Measurements from ENCODE around the gene FBXO5.
"Not testable (repeated sequence)": the region's sequence is repeated elsewhere in the genome, so short reads cannot be mapped to it uniquely, and the experiment has no call there.

The FBXO5 gene

GRCh38 chr6:152985300-152985699, 2.5 kb upstream of the FBXO5 start:
- DNase-seq: not testable (repeated sequence)

- DNase-seq: no peak
These were observed 1.7 kb upstream of the FBXO5 start for GRCh38 chr6:152984513-152984872.

- peak; percentile 94 for DNase-seq
These were observed 1.0 kb upstream of the FBXO5 start for GRCh38 chr6:152983637-152984512.

GRCh38 chr6:152981989-152982903, 595 bp downstream of the FBXO5 start:
- no peak for DNase-seq

- DNase-seq: no peak
These were observed 1.6 kb downstream of the FBXO5 start for GRCh38 chr6:152981219-152981618.

GRCh38 chr6:152980656-152981055, 2.2 kb downstream of the FBXO5 start:
- DNase-seq: no peak

GRCh38 chr6:152979116-152979515, 3.7 kb downstream of the FBXO5 start:
- DNase-seq: no peak

GRCh38 chr6:152978058-152978457, 4.8 kb downstream of the FBXO5 start:
- no peak for DNase-seq

GRCh38 chr6:152977556-152977955, 5.3 kb downstream of the FBXO5 start:
- no peak for DNase-seq

GRCh38 chr6:152976749-152977148, 6.1 kb downstream of the FBXO5 start:
- no peak for DNase-seq

GRCh38 chr6:152975204-152975915, 7.5 kb downstream of the FBXO5 start:
- no peak for DNase-seq

GRCh38 chr6:152973916-152974315, 8.9 kb downstream of the FBXO5 start:
- no peak for DNase-seq

GRCh38 chr6:152969688-152970418, 13.0 kb downstream of the FBXO5 start:
- DNase-seq: no peak

GRCh38 chr6:152966168-152966894, 16.5 kb downstream of the FBXO5 start:
- DNase-seq: not testable (repeated sequence)

- DNase-seq: no peak
These were observed 23.5 kb downstream of the FBXO5 start for GRCh38 chr6:152959333-152959732.

- no peak for DNase-seq
These were observed 25.0 kb downstream of the FBXO5 start for GRCh38 chr6:152957796-152958195.

GRCh38 chr6:152954443-152954842, 28.4 kb downstream of the FBXO5 start:
- DNase-seq: no peak

GRCh38 chr6:152952866-152953509, 29.9 kb downstream of the FBXO5 start:
- DNase-seq: no peak

- DNase-seq: no peak
These were observed 30.8 kb downstream of the FBXO5 start for GRCh38 chr6:152952045-152952444.

GRCh38 chr6:152950240-152950639, 32.6 kb downstream of the FBXO5 start:
- DNase-seq: no peak

GRCh38 chr6:152948150-152948768, 34.6 kb downstream of the FBXO5 start:
- no peak for DNase-seq

Data from stimulated activated CD4-positive, alpha-beta T cell treated with anti-CD3 and anti-CD28 coated beads, Interleukin-12 subunit alpha, Interleukin-12 subunit beta, amount 100 ng/mL, for 4 hours (primary cell).